HG02763 (cell line): Measurements from ENCODE around the gene C2orf78.

Source experiments
- ATAC-seq: cut with Tn5 transposase; IDR thresholded peaks from one replicate; pipeline ENCODE4 v1.9.1; 2021; ENCODE audit warnings: mild to moderate bottlenecking, moderate library complexity; ENCODE audit not compliant: unreplicated experiment

C2orf78 gene

DNA sequence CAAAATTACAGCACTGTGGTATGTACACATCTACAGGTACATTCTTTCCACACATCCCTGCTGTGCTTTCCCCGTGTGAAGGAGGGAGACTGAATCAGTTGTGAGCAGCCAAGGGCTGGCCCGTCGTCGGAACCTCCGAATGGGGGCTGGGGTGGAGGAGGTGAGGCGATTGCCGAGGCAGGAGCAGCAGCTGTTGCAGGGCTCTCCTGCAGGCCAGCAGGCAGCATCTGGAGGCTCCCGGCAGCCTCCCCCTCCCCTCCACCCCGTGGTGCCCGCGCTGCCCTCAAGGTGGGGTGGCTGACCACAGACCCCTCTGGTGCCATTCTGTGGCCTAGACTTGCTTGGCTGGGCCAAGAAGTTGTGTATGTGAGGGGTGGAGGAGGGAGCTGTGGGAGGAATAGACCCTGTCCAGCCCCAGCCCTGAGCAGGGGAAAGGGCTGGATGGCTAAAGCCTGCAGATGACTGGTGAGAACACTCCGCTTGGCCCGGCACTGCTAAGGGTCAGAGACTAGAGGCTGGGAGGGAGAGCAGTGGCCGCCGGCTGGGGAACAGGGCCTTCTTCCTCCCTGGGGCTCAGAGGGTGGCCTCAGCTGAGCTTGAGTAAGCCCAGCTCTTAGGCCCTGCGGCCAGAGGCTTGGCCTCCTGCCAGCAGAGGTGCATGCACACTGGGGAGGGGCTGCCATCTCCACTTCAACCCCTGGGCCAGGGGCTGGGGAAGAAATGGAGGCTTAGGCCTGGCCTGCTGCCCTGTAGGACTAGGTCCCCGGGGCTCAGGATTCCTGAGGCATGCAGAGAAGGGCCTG is 52.4 kb downstream of the C2orf78 start:
- ATAC-seq = no peak

DNA sequence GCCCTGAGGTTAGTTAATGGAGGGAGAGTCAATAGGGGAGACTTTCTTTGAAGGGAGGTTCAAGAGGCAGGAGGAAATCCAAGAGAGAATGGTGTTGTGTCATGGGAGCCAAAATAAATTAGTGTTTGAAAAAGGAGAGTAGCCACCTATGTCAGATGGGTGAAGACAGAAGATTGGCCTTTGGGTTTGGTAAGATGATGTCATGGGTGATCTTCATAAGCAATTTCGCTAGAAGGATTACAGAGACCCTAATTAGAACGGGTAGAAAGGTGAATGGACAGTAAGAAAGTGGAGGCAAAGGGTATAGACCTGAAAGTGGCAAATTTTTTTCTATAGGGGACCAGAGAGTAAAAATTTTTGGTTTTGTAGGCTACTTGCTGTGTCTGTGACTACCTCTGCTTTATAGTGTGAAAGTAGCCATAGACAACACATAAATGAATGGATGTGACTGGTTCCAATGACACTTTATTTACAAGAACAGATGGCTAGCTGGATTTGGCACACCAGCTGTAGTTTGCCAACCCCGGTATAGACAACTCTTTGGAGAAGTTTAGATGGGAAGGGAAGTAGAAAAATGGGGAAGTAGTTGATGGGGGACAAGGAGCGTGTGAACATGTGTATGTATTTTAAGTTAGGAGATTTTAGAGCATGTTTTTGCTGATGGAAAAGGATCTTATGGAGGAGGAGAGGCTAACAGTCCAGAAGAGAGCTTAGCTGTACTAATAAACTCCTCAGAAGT is 54.0 kb downstream of the C2orf78 start:
- ATAC-seq = no peak

DNA sequence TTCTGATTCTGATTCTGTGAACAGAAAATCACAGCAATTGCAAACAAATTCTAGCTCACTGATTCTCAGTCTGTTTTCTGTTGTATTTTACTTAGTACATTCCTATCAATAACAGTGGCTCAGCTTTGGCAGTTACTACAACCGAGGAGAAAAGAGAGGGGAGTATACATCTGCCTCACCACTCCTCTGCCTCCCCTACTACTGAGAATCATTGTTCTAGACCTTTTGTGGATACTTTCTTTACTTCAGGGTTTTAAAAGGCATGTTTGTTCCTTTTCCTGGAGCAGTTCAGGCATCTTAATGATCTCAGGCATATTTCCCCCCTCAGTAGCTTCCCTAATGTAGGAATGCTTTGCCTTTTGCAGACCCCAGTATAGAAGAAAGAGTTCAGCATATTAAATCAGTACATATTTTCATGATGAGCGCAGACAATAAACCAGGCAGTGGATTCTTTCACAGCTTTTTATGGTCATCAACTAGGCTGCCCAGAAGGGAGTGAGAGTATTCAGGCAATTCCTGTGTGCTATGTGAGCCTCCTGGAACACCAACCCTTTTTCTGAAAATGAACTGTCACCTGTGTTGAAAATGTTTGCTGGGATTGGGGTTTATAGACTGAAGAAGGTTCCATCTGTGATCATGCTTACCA is 55.0 kb downstream of the C2orf78 start:
- no peak for ATAC-seq

DNA sequence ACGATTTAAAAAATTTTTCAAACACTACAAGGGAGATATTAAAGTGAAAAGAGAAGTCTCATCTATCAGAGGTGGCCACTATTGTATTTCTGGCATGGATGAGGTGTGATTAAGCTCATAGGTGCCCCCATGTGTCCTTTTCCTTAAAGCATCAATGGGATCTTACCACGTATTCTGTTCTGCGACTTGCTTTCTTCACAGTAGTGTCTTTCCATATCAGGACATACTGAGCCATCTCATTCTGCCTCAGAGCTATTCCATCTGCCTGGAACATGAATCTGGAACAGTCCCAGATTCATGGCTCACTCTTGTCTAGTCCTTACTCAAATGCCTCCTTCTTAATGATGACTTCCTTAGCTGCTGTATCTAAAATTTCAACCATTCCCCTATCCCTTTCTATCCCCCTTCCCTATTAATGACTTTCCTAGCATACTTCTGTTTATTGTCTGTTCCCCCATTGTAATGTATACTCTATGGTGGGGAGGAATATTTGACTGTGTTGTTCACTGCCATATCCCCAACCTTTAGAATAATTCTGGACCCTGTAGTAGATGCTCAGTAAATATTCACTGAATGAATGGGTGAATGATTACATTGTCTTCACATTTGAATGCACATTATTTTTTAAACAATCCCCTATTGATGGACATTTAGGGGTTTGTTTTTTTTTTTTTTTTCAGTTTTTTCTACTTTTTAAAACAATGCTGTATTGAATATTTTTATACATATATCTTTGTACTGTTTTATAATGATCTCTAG is 55.8 kb downstream of the C2orf78 start:
- ATAC-seq = no peak

DNA sequence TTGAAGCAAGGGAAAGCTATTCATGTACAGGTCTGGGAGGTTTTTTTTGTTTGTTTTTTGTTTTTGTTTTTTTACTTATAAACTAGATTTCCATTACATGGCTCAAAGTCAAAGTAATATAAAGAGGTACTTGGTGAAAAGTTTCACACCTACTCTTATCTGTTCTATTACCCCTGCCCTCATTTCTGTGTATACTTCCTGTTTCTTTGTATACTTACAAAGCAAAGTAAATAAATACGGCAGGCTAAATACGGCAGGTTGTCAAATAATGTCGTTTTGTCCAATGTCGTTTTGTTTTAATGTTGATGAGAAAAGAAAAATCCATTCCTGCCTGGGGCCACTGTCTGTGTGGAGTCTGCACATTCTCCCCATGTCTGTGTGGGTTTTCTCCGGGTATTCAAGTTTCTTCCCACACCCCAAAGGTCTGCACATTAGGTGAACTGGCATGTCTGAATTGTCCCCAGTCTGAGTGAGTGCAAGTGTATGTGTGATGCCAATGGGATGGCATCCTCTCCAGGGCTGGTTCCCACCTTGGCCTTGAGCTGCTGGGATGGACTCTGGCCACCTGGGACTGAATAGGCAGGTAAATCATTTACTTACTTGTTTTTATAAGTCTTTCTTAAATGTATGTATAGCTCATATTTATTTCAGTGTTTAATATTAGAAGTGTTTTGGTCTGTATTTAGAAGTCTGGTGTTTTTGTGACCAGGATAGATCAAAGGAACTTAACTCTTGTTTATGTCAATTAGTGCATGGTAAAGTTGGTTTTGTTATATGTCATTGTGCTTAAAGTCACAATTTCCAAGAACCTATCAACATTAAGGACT is 58.1 kb downstream of the C2orf78 start:
- ATAC-seq = no peak

DNA sequence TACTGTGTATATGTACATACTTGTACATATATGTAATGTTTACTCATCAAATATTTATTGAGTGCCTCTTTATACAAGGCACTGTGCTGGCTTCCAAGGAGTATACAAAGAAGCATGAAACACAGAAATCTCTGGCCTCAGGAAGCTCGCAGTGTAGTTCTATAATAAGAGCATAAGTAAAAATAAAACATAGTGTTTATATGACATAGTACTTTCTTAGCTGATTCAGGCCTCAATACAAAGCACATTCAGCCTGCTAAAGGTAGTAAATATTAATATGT is 58.7 kb downstream of the C2orf78 start:
- ATAC-seq = no peak

DNA sequence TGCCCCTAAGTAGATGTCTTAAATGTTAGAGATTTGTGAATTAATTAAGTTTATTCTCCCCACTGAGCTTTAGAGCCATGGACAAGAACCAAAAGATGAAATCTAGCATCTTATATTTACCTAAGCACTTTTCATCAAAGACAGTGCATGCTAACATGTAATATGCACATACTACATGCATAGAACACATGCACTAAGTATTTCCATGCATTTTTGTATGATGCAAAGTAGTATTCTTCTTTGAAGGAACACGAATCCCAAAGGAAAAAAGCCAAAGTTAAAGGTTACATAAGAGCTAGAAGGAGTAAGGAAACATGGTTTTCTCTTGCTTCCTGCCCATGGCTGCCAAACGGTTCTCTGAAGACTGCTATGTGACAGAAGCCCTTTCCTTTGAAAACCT is 60.1 kb downstream of the C2orf78 start:
- no peak for ATAC-seq

DNA sequence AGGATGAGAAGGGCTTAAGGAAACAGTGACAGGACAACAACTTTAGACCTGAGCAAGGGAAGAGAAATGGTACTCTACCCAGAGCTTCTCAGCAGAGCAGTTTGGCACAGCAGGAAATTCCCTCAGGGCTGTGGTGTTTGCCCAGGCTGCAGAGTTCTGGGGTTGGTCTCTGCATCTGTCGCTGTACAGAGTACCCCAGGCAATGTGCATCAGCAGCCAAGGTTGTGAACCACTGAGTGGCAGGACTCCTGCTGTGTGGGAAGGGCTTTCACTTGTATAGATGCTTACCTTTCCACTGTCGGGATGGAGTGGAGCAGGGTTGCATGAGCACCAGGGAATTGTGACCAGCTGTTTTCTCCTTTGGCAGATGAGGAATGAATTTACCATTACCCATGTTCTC is 66.0 kb downstream of the C2orf78 start:
- ATAC-seq = no peak

DNA sequence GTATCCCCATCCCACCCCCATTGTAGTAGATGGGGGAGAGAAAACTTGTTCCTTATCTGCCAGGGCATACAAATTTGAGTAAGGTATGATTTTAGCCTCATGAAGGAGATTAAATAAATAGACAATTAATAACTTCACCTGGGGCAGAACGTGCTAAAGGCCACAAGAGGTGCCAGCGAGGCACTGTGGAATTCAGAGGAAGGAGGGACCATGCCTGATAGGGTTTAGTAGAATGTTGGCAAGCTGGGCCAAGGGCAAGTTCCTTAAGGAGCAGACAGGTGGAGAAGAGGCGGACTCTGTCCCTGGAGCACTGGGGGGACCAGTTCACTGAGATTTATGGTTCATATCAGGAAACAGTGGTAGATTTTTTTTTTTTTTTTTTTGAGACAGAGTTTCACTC is 67.3 kb downstream of the C2orf78 start:
- no peak for ATAC-seq

DNA sequence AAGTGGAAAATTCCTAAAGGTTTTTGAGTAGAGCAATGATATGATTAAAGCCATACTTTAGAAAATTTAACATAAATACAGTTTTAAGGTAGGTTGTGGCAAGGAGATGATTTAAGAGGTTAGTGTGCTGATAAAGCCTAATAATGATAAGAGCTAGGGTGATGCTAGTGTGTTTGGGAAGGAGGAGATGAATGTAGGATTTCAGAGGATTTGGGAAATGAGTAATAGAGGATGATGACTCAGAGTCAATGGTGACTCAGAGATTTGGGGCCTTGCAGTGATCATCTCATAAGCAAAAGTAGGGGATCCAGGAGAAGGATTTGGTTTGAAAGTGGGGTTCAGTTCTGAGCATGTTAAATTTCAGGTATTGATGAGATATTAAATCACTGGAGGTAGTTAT is 68.0 kb downstream of the C2orf78 start:
- ATAC-seq = no peak

DNA sequence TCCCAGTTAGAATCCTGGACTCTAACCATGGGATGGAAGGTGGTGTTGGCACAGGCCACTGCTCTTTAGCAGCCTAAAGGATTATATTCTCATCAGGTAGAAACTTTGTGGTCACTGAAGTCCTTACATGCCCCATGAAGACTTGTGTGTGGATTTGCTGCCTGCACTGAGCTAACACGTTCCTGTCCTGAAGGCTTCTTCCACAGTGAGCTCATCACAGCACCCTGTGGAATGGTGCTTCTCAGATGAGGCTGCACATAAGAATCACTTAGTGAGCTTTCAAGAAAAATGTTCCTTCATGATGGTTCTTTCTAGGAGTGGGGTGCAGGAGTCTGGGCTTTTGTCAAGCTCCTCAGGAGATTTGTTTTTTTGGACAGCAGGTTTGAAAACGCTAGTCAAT is 71.5 kb downstream of the C2orf78 start:
- no peak for ATAC-seq

DNA sequence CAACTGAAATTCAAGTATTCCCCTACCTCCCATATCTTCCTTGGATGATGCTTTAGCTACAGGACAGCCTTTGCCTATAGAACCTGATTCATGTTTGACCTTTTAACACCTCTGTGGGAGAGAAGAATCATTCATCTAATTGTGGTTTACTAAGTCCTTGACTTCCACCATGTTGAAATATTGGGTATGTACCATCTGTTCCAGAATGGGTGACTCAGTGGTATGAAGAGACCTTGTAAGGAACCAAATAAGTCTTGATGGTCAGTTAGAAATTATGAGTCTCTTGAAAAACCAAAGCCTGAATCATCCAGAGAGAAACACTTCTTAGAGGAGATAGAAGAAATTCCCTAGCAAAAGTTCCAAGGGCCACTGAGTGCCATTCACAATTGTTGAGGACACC is 72.2 kb downstream of the C2orf78 start:
- no peak for ATAC-seq

DNA sequence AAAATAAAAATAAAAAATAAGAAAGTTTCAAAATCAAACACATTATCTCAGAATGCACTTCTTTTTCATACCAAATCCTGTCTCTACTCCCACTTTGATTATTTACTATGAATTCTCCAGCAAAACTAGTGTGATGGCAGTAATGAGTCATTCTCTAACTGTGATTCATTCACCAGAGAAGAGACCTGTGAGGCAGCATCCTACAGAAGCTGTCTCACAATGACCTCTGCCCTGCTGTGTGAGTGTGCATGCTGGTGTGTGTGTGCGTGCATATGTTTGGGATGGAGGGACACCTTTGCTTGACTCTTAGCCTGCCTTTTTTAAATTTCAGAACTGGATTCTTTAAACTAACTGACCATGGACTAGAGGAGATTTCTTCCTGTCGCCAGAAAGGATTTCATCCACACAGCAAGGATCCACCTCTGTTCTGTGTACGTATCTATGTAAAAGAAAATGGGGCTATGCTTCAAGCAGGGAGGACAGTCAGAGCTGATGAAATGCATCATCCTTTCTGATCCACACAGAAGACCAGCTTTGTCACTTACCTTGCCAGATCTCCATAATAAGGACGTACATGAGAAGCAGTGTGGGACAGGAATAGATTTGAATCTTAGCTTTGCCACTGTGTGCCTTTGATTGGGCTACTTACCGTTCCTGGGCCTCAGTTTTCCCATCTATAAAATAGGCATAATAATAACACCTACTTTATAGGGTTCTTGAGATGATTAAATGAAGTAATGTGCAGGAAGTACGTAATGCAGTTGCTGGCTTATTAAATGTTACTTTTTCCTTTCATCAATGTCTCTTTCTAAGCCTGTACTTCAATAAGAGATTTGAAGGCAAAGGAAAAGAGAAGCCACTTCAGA is 76.0 kb downstream of the C2orf78 start:
- no peak for ATAC-seq

DNA sequence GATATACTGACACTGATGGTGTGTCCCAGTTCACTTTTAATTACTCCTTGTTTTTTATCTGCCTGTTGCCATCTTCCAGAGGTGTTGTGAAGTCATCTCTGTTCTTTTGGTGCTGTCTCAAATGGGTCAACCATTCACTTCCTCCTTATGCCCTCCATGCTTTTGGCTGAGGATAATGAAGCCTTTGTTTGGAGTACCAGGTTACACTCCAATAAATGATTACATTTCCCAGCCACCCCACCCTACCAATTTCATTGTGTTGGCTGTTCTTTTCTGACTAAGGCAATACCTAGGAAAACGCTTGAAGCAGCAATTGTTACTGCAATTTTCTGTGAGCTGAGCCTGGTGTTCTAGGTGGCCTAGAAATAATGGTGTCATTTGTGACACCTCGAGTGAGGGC is 79.0 kb downstream of the C2orf78 start:
- ATAC-seq = no peak
